CD14-positive monocyte (primary cell): ENCODE measurements around the gene TSPAN32. TPM values are rescaled to one million over a fixed set of nuclear protein-coding genes. Genes with fewer than 3 reads are reported as not detected.

Source experiments
- DNase-seq, 3 donors: peaks; one replicate each; pipeline ENCODE4 v3.0.0-alpha.2; 2011 to 2022
- H2AFZ ChIP-seq: 2 replicates; pipeline ENCODE4 v1.6.0; 2012; ENCODE audit warnings: mild to moderate bottlenecking, low read depth, low read length, inconsistent platforms; ENCODE audit not compliant: insufficient read depth, poor library complexity, severe bottlenecking
- H3K27ac ChIP-seq, 2 donors: 1 replicate in 1 of 2; 2 replicates in 1 of 2; pipeline ENCODE4 v1.5.1; 2012 to 2013; ENCODE audit warnings: low read length in 2 of 2, control low read depth in 1 of 2, inconsistent platforms in 1 of 2, low read depth in 1 of 2, mild to moderate bottlenecking in 1 of 2
- H3K27me3 ChIP-seq, 2 donors: one replicate each; pipeline versions ENCODE4 v1.6.0 to v1.6.1; 2011 to 2013; ENCODE audit warnings: low read length in 2 of 2; ENCODE audit not compliant: control insufficient read depth in 2 of 2, insufficient read depth in 2 of 2
- H3K36me3 ChIP-seq, 2 donors: replicated peaks in 1 of 2; 1 replicate in 1 of 2; 2 replicates in 1 of 2; pipeline versions ENCODE4 v1.5.1 to v1.6.1; 2012 to 2013; ENCODE audit warnings: low read length in 2 of 2, control low read depth in 1 of 2, inconsistent platforms in 1 of 2, mild to moderate bottlenecking in 1 of 2; ENCODE audit not compliant: insufficient read depth in 2 of 2, control insufficient read depth in 1 of 2
- H3K4me1 ChIP-seq, 2 donors: 1 replicate in 1 of 2; 2 replicates in 1 of 2; pipeline versions ENCODE4 v1.5.1 to v1.6.1; 2012 to 2013; ENCODE audit warnings: low read length in 2 of 2, control low read depth in 1 of 2, inconsistent platforms in 1 of 2, mild to moderate bottlenecking in 1 of 2, moderate library complexity in 1 of 2; ENCODE audit not compliant: insufficient read depth in 2 of 2, control insufficient read depth in 1 of 2
- H3K4me2 ChIP-seq: replicated peaks from 2 replicates; pipeline ENCODE3; 2012; ENCODE audit warnings: low read length, moderate library complexity, mild to moderate bottlenecking; ENCODE audit not compliant: poor library complexity, severe bottlenecking; ENCODE audit errors: extremely low read depth
- H3K4me3 ChIP-seq, 3 experiments: fragments of 200-600 bp in 1 of 3; sonication (generic) in 1 of 3; replicated peaks in 1 of 3; 1 replicate in 2 of 3; 2 replicates in 1 of 3; pipeline ENCODE4 v1.5.1; 2011 to 2013; ENCODE audit warnings: low read length in 3 of 3, mild to moderate bottlenecking in 3 of 3, control low read depth in 2 of 3, low read depth in 2 of 3, inconsistent platforms in 1 of 3, moderate library complexity in 1 of 3
- H3K79me2 ChIP-seq: 2 replicates; pipeline ENCODE4 v1.6.0; 2012; ENCODE audit warnings: mild to moderate bottlenecking, control low read depth, inconsistent platforms, low read length, moderate library complexity; ENCODE audit not compliant: insufficient read depth
- H3K9ac ChIP-seq: 2 replicates; pipeline ENCODE4 v1.6.0; 2017; ENCODE audit warnings: low read length, mild to moderate bottlenecking; ENCODE audit not compliant: insufficient read depth, poor library complexity, severe bottlenecking
- H3K9me3 ChIP-seq, 2 donors: replicated peaks in 1 of 2; 1 replicate in 1 of 2; 2 replicates in 1 of 2; pipeline versions ENCODE4 v1.5.1 to v1.6.1; 2012 to 2013; ENCODE audit warnings: low read length in 2 of 2, control low read depth in 1 of 2; ENCODE audit not compliant: control insufficient read depth in 1 of 2, insufficient read depth in 1 of 2
- H4K20me1 ChIP-seq: 2 replicates; pipeline ENCODE4 v1.6.0; 2012; ENCODE audit warnings: mild to moderate bottlenecking, low read length, control low read depth, moderate library complexity; ENCODE audit not compliant: insufficient read depth
- H3K27ac Mint-ChIP-seq, 7 donors: one replicate each; pipeline ENCODE4 v1.8.0; 2020; ENCODE audit warnings: mild to moderate bottlenecking in 7 of 7, mixed read lengths in 7 of 7, moderate library complexity in 6 of 7, inconsistent platforms in 2 of 7
- H3K27me3 Mint-ChIP-seq, 3 donors: one replicate each; pipeline ENCODE4 v1.8.0; 2021 to 2022; ENCODE audit warnings: low read depth in 3 of 3, mild to moderate bottlenecking in 3 of 3, mixed read lengths in 3 of 3, moderate library complexity in 3 of 3, inconsistent platforms in 1 of 3
- H3K36me3 Mint-ChIP-seq, 2 donors: one replicate each; pipeline ENCODE4 v1.8.0; 2020; ENCODE audit warnings: mixed read lengths in 2 of 2, inconsistent platforms in 1 of 2, mild to moderate bottlenecking in 1 of 2
- H3K4me1 Mint-ChIP-seq: one replicate; pipeline ENCODE4 v1.8.0; 2020; ENCODE audit warnings: mild to moderate bottlenecking, mixed read lengths
- H3K4me3 Mint-ChIP-seq, 2 donors: one replicate each; pipeline ENCODE4 v1.8.0; 2020; ENCODE audit warnings: mild to moderate bottlenecking in 2 of 2, mixed read lengths in 2 of 2, moderate library complexity in 1 of 2
- H3K9me3 Mint-ChIP-seq, 7 donors: one replicate each; pipeline ENCODE4 v1.8.0; 2020 to 2022; ENCODE audit warnings: mixed read lengths in 7 of 7, mild to moderate bottlenecking in 6 of 7, moderate library complexity in 6 of 7, inconsistent platforms in 2 of 7
- CTCF ChIP-seq: fragments of 200-600 bp; IDR thresholded peaks from one replicate; pipeline ENCODE4 v1.8.0; 2022; ENCODE audit warnings: antibody characterized with exemption, mild to moderate bottlenecking
- WGBS: methylation state at CpG from one replicate; pipeline ENCODE4 v1.1.5; 2013; ENCODE audit warnings: missing lambda C conversion rate; ENCODE audit not compliant: insufficient coverage; 5-methylcytosine and 5-hydroxymethylcytosine counted together
- intact Hi-C, 2 donors: fragments of 100-400 bp; cut with micrococcal nuclease; formaldehyde crosslinking; loops; one replicate each; pipeline versions ENCODE4 v1.15.0 to v1.15.1; 2023
- polyA plus RNA-seq, 3 donors: library from polyadenylated mRNA; depleted of rRNA in 1 of 3; unstranded in 2 of 3; stranded (reverse) in 1 of 3; fragments of 300-500 nt in 2 of 3; fragments of >200 nt in 1 of 3; fragmentation: Illumina TruSeq in 2 of 3; gene quantifications; 1 replicate in 2 of 3; 2 replicates in 1 of 3; pipeline ENCODE4 v1.2.3, GENCODE V29; 2012 to 2021

TSPAN32 gene
- polyA plus RNA-seq, 3 donors: 34.8 to 136 (median 82.5) TPM

- no peaks in the 10 kb centered on the region for H3K4me1 Mint-ChIP-seq
- no peaks in the 10 kb centered on the region for H3K27me3 ChIP-seq
- no peaks in the 10 kb centered on the region for H3K36me3 ChIP-seq
- no peaks in the 10 kb centered on the region for H3K79me2 ChIP-seq
- H3K9me3 ChIP-seq: no peaks in the 10 kb centered on the region
- WGBS: 97% methylated on average over 28 of the region's 29 CpGs
- TF ChIP-seq CTCF: no peak
- peaks cover 0 to 7% (median 6%) of the 10 kb centered on the region in 7 donors for H3K9me3 Mint-ChIP-seq
- H3K27ac ChIP-seq: no peak overlapping the region
- no peak overlapping the region for H3K9ac ChIP-seq
- H3K27ac Mint-ChIP-seq: no peak overlapping the region
- H4K20me1 ChIP-seq: no peaks in the 10 kb centered on the region
- H2AFZ ChIP-seq: no peak overlapping the region
- intact Hi-C loops: no loop called here
- DNase-seq: no peak
- H3K36me3 Mint-ChIP-seq: no peaks in the 10 kb centered on the region
- H3K4me2 ChIP-seq: no peak overlapping the region
- no peak overlapping the region for H3K4me3 Mint-ChIP-seq
- H3K4me3 ChIP-seq: no peak overlapping the region
- no peaks in the 10 kb centered on the region for H3K4me1 ChIP-seq
- peaks cover 1 to 13% (median 2%) of the 10 kb centered on the region in 3 donors for H3K27me3 Mint-ChIP-seq
These were observed 43.0 kb upstream of the TSPAN32 start for GRCh38 chr11:2258501-2259465.

GRCh38 chr11:2259466-2259830, 42.4 kb upstream of the TSPAN32 start:
- WGBS: 97% methylated on average over 8 of the region's 8 CpGs
- no peaks in the 10 kb centered on the region for H3K27me3 ChIP-seq
- Mint-ChIP-seq H3K27me3 (peaks cover 1 to 13% (median 2%) of the 10 kb centered on the region in 3 donors), H3K4me1 (peaks cover 1% of the 10 kb centered on the region), H3K27ac (no peak overlapping the region), H3K9me3 (peaks cover 0 to 5% (median 3%) of the 10 kb centered on the region in 7 donors), H3K36me3 (peaks cover 0 to 2% of the 10 kb centered on the region in 2 donors), H3K4me3 (no peak overlapping the region)
- H3K4me1 ChIP-seq: peaks cover 0 to under 1% of the 10 kb centered on the region in 2 donors
- H3K9me3 ChIP-seq: no peaks in the 10 kb centered on the region
- DNase-seq: no peak
- no peak overlapping the region for H3K4me2 ChIP-seq
- TF ChIP-seq CTCF: no peak
- H3K27ac ChIP-seq: no peak overlapping the region
- H2AFZ ChIP-seq: no peak overlapping the region
- intact Hi-C loops: no loop called here
- no peak overlapping the region for H3K4me3 ChIP-seq
- no peaks in the 10 kb centered on the region for H3K36me3 ChIP-seq
- no peaks in the 10 kb centered on the region for H3K79me2 ChIP-seq
- H3K9ac ChIP-seq: no peak overlapping the region
- H4K20me1 ChIP-seq: no peaks in the 10 kb centered on the region
